GM19099 (cell line): ENCODE data around the gene YIPF5.

Source experiments
- POLR2A ChIP-seq: IDR thresholded peaks from 3 replicates; pipeline ENCODE4 v1.6.1; 2011; ENCODE audit warnings: low read depth; ENCODE audit not compliant: insufficient read length; ENCODE audit errors: extremely low read depth

The YIPF5 gene

DNA sequence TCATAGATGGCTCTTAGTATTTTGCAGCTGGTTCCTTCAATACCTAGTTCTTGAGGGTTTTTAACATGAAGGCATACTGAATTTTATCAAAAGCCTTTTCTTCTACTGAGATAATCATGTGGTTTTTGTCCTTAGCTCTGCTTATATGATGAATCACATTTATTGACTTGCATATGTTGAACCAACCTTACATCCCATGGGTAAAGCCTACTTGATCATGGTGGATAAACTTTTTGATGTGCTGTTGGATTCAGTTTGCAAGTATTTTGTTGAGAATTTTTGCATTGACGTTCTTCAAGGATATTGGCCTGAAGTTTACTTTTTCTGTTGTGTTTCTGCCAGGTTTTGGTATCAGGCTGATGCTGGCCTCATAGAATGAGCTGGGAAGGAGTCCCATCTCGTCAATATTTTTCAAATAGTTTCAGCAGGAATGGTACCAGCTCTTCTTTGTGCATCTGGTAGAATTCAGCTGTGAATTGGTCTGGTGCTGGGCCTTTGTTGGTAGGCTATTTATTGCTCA is 49.7 kb downstream of the YIPF5 start:
- TF ChIP-seq POLR2A = no peak

DNA sequence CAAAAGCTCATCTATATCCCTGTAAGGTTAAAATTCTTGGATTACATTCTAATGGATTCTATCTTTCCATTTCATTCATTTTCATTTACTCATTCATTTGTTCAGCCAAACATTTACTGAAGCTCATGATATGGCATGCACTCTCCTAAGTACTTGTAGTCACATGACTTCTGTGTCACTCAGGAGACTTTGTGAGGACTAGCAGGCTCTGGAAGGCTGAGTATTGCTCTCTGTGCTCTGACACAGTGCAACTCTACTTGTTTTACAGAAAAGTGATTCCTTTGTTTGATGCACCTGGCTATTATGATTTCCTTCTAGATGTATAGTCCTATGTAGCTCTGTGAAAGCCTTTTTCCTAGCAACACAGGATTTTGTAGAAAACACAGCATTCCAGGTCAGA is 53.0 kb downstream of the YIPF5 start:
- no peak for TF ChIP-seq POLR2A

DNA sequence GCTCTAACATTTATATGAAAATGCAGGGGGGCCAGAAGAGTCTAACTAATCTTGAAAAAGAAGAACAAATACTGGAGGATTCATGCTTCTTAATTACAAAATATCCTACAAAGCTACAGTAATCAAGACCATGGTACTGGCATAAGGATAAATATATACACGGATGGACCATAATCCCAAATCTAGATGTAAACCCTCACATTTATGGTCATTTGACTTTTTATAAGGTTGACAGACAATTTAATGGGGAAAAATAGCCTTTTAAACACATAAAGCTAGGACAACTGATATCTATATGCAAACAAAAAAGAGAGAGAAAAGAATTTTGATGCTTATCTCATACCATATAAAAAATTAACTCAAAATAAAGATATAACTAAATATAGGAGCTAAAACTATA is 55.9 kb downstream of the YIPF5 start:
- TF ChIP-seq POLR2A = no peak
